Omental fat pad (tissue), 4 donors: ENCODE data around the gene SPATA6L. TPM values are rescaled to one million over a fixed set of nuclear protein-coding genes. Genes with fewer than 3 reads are reported as not detected.
A peak's percentile ranks its signal among the peaks of the same experiment; 100 is the strongest.

Experiments used
- ATAC-seq: fragments of 150-250 bp; one replicate; pipeline ENCODE4 v1.9.1; 2016; ENCODE audit warnings: mild to moderate bottlenecking, moderate library complexity; ENCODE audit not compliant: low FRiP score
- DNase-seq: peaks from one replicate; pipeline ENCODE4 v3.0.0-alpha.2; 2019; ENCODE audit warnings: low spot score
- CTCF ChIP-seq, 3 donors: fragments of 450-650 bp; IDR thresholded peaks; one replicate each; pipeline ENCODE4 v1.5.1; 2016 to 2017; ENCODE audit warnings: antibody characterized with exemption in 3 of 3, mild to moderate bottlenecking in 3 of 3, moderate library complexity in 2 of 3
- total RNA-seq, 4 donors: library from RNA; depleted of rRNA; stranded (reverse); fragments of >200 nt; gene quantifications; one replicate each; pipeline ENCODE4 v1.1.0, GENCODE V29; 2016

The SPATA6L gene
- total RNA-seq, 4 donors from 2014 or later, result 1.3 to 5.5 (median 2.6) TPM

DNA sequence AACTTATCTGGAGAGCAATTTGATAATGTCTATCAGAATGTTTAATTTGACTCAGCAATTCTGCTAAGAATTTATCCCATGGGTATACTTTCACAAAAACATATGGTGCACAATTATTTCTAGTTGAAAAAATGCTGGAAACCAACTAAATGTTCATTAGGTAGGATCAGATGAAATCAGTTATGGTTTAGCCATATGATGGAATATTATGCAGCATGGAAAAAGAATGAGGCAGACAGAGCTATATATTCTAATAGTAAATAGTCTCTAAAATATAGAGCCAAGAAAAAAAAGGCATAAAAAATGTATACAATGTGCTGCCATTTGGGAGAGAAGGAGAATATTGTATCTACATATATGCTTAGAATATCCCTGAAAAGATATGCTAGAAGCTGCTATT is 3.6 kb upstream of the SPATA6L start:
- no peak for TF ChIP-seq CTCF (IDR thresholded peaks at IDR 0.05)
- ATAC-seq, result no peak
- no peak for DNase-seq

- DNase-seq (no peak), ATAC-seq (no peak)
- no peak for TF ChIP-seq CTCF (IDR thresholded peaks at IDR 0.05)
Measured at GRCh38 chr9:4668604-4669003, 2.3 kb upstream of the SPATA6L start.

- ATAC-seq, result no peak
- TF ChIP-seq CTCF (IDR thresholded peaks at IDR 0.05), result no peak
Measured at GRCh38 chr9:4667681-4668080, 1.4 kb upstream of the SPATA6L start.

GRCh38 chr9:4665357-4665756 is 923 bp downstream of the SPATA6L start:
- DNase-seq (no peak), ATAC-seq (peak; percentile 55)
- no peak for TF ChIP-seq CTCF (IDR thresholded peaks at IDR 0.05)

More at GRCh38 chr9:4667681-4668080, 1.4 kb upstream of the SPATA6L start:
- DNase-seq, result no peak

- TF ChIP-seq CTCF (IDR thresholded peaks at IDR 0.05), result no peak
- no peak for DNase-seq
- no peak for ATAC-seq
Measured at GRCh38 chr9:4663956-4664355, 2.3 kb downstream of the SPATA6L start.

GRCh38 chr9:4662989-4663792 is 3.1 kb downstream of the SPATA6L start:
- no peak for ATAC-seq
- no peak for DNase-seq
- TF ChIP-seq CTCF (IDR thresholded peaks at IDR 0.05), result no peak
